K562 (cell line): ENCODE measurements around the gene COQ8B. TPM values are rescaled to one million over a fixed set of nuclear protein-coding genes. Genes with fewer than 3 reads are reported as not detected.
A peak's percentile ranks its signal among the peaks of the same experiment; 100 is the strongest.

ENCODE experiments used
- ATF7 ChIP-seq: fragments of 450-650 bp; IDR thresholded peaks from 2 replicates; pipeline ENCODE4 v1.7.1; 2014; ENCODE audit warnings: mild to moderate bottlenecking, moderate library complexity
- ETV6 ChIP-seq, 3 experiments: fragments of 150-350 bp in 1 of 3; sonication (generic) in 1 of 3; formaldehyde crosslinking in 1 of 3; IDR thresholded peaks; 2 replicates each; pipeline versions ENCODE4 v1.6.1 to v1.8.0; 2014 to 2022; ENCODE audit warnings: borderline replicate concordance in 2 of 3, low read depth in 2 of 3, antibody characterized with exemption in 1 of 3, low read length in 1 of 3, mild to moderate bottlenecking in 1 of 3, missing genetic modification reagents in 1 of 3
- GABPB1 ChIP-seq: sonication (generic); formaldehyde crosslinking; IDR thresholded peaks from 2 replicates; pipeline ENCODE4 v1.8.0; 2022; ENCODE audit warnings: mild to moderate bottlenecking, missing genetic modification reagents
- KAT2B ChIP-seq: IDR thresholded peaks from one replicate; pipeline ENCODE4 v1.6.1; 2012; ENCODE audit warnings: low read depth, mild to moderate bottlenecking, control low read depth, inconsistent platforms, low read length, moderate library complexity
- LARP7 ChIP-seq: fragments of 450-650 bp; IDR thresholded peaks from 2 replicates; pipeline ENCODE4 v1.6.1; 2016
- MAFF ChIP-seq: IDR thresholded peaks from 2 replicates; pipeline ENCODE4 v1.6.1; 2012; ENCODE audit warnings: low read length, improper control_type of control experiment
- MEF2A ChIP-seq: IDR thresholded peaks from 2 replicates; pipeline ENCODE4 v1.6.1; 2011; ENCODE audit warnings: low read depth, mild to moderate bottlenecking, low read length, moderate library complexity; ENCODE audit not compliant: control insufficient read depth
- MIER1 ChIP-seq: fragments of 450-650 bp; IDR thresholded peaks from 2 replicates; pipeline ENCODE4 v1.6.1; 2016; ENCODE audit warnings: antibody characterized with exemption, mild to moderate bottlenecking, low read depth
- MTF1 ChIP-seq: fragments of 250-450 bp; sonication (Bioruptor Pico); IDR thresholded peaks from 2 replicates; pipeline ENCODE4 v1.9.0; 2021; ENCODE audit warnings: moderate library complexity, mild to moderate bottlenecking, inconsistent platforms, borderline replicate concordance
- NFRKB ChIP-seq: fragments of 450-650 bp; IDR thresholded peaks from 2 replicates; pipeline ENCODE4 v1.6.1; 2016; ENCODE audit warnings: low read depth
- NRF1 ChIP-seq, 2 experiments: fragments of 450-650 bp; IDR thresholded peaks in 1 of 2; conservative IDR thresholded peaks in 1 of 2; 2 replicates each; pipeline ENCODE4 v1.6.1; 2014; ENCODE audit warnings: mild to moderate bottlenecking in 2 of 2
- POLR2G ChIP-seq: fragments of 200-400 bp; formaldehyde crosslinking; IDR thresholded peaks from 2 replicates; pipeline ENCODE4 v1.6.1; 2017; ENCODE audit warnings: low read depth, mild to moderate bottlenecking, antibody characterized with exemption, low read length, moderate library complexity
- SIRT6 ChIP-seq: IDR thresholded peaks from one replicate; pipeline ENCODE4 v1.6.1; 2012; ENCODE audit warnings: low read depth, mild to moderate bottlenecking, control low read depth, inconsistent platforms, low read length, moderate library complexity
- SMAD3 ChIP-seq: fragments of 450-650 bp; formaldehyde crosslinking; conservative IDR thresholded peaks from 2 replicates; pipeline ENCODE4 v1.4.0; 2020; ENCODE audit warnings: mild to moderate bottlenecking
- SNRNP70 ChIP-seq: fragments of 200-400 bp; formaldehyde crosslinking; optimal IDR thresholded peaks from 2 replicates; pipeline ENCODE3; 2017; ENCODE audit warnings: low read depth, low read length
- SOX6 ChIP-seq: fragments of 450-650 bp; IDR thresholded peaks from 2 replicates; pipeline ENCODE4 v1.6.1; 2014; ENCODE audit warnings: mild to moderate bottlenecking
- SRSF7 ChIP-seq: fragments of 200-400 bp; formaldehyde crosslinking; optimal IDR thresholded peaks from 2 replicates; pipeline ENCODE3; 2017; ENCODE audit warnings: mild to moderate bottlenecking, low read depth, low read length
- TRIM28 ChIP-seq: fragments of 450-650 bp; IDR thresholded peaks from 2 replicates; pipeline ENCODE4 v1.6.1; 2017
- U2AF1 ChIP-seq: fragments of 200-400 bp; formaldehyde crosslinking; optimal IDR thresholded peaks from 2 replicates; pipeline ENCODE3; 2017; ENCODE audit warnings: mild to moderate bottlenecking, low read depth, low read length, moderate library complexity
- ZBED1 ChIP-seq: IDR thresholded peaks from 2 replicates; pipeline ENCODE4 v1.6.1; 2014
- ZFP30 ChIP-seq: fragments of 250-450 bp; sonication (Bioruptor Pico); IDR thresholded peaks from 2 replicates; pipeline ENCODE4 v1.8.0; 2022; ENCODE audit warnings: moderate library complexity, mild to moderate bottlenecking, inconsistent platforms, borderline replicate concordance
- ZKSCAN8 ChIP-seq: fragments of 200-800 bp; sonication (Bioruptor generic); IDR thresholded peaks from 2 replicates; pipeline ENCODE4 v1.6.1; 2016; ENCODE audit warnings: missing genetic modification characterization, missing compliant biosample characterization
- ZNF174 ChIP-seq: fragments of 250-450 bp; sonication (Bioruptor Pico); IDR thresholded peaks from 2 replicates; pipeline ENCODE4 v1.4.0; 2020; ENCODE audit warnings: mild to moderate bottlenecking
- ZNF282 ChIP-seq: sonication (generic); formaldehyde crosslinking; IDR thresholded peaks from 2 replicates; pipeline ENCODE4 v1.8.1; 2023; ENCODE audit warnings: missing genetic modification reagents
- ZNF324 ChIP-seq: fragments of 250-450 bp; sonication (Bioruptor Pico); IDR thresholded peaks from 2 replicates; pipeline ENCODE4 v1.4.0; 2020; ENCODE audit warnings: mild to moderate bottlenecking
- ZZZ3 ChIP-seq: fragments of 450-650 bp; IDR thresholded peaks from 2 replicates; pipeline ENCODE4 v1.6.1; 2016; ENCODE audit warnings: antibody characterized with exemption, mild to moderate bottlenecking, moderate library complexity
- polyA plus RNA-seq, 8 experiments: library from polyadenylated mRNA; depleted of rRNA in 4 of 8; stranded (reverse) in 5 of 8; unstranded in 3 of 8; fragments of >200 nt; fragmentation: Nextera tagmentation in 2 of 8; fragmentation: Illumina TruSeq in 1 of 8; extraction: Ambion mirVana in 2 of 8; extraction: Trizol in 1 of 8; gene quantifications; 2 replicates each; pipeline versions ENCODE4 v1.2.1 to v1.2.3, GENCODE V29; 2011 to 2014; ENCODE audit warnings: inconsistent platforms in 1 of 8, missing spikeins in 1 of 8
- total RNA-seq, 7 experiments: library from RNA; depleted of rRNA in 6 of 7; stranded (reverse); fragments of >200 nt in 6 of 7; fragmentation: Illumina TruSeq in 2 of 7; extraction: Trizol in 2 of 7; gene quantifications; 2 replicates each; pipeline versions ENCODE4 v1.2.1 to v1.2.3, GENCODE V29; 2011 to 2021; ENCODE audit warnings: low replicate concordance in 1 of 7
- TF ChIP-seq, protein P1 (sequence below): fragments of 250-450 bp; sonication (Bioruptor Pico); IDR thresholded peaks from 2 replicates; pipeline ENCODE4 v1.4.0; 2020; ENCODE audit warnings: mild to moderate bottlenecking, moderate library complexity
- TF ChIP-seq, protein P2 (sequence below), 2 experiments: fragments of 450-650 bp; conservative IDR thresholded peaks; 2 replicates each; pipeline ENCODE4 v1.6.1; 2017; ENCODE audit warnings: mild to moderate bottlenecking in 2 of 2, moderate library complexity in 2 of 2
- TF ChIP-seq, protein P3 (sequence below): fragments of 250-450 bp; sonication (Bioruptor Pico); IDR thresholded peaks from 2 replicates; pipeline ENCODE4 v1.6.1; 2021; ENCODE audit warnings: mild to moderate bottlenecking

The COQ8B gene
- total and polyA plus RNA-seq, 9 of the 15 experiments (the other 6 are each of a cell fraction or from before 2014, with no cell fraction given), result 0.41 to 32.3 (median 12.9) TPM

DNA sequence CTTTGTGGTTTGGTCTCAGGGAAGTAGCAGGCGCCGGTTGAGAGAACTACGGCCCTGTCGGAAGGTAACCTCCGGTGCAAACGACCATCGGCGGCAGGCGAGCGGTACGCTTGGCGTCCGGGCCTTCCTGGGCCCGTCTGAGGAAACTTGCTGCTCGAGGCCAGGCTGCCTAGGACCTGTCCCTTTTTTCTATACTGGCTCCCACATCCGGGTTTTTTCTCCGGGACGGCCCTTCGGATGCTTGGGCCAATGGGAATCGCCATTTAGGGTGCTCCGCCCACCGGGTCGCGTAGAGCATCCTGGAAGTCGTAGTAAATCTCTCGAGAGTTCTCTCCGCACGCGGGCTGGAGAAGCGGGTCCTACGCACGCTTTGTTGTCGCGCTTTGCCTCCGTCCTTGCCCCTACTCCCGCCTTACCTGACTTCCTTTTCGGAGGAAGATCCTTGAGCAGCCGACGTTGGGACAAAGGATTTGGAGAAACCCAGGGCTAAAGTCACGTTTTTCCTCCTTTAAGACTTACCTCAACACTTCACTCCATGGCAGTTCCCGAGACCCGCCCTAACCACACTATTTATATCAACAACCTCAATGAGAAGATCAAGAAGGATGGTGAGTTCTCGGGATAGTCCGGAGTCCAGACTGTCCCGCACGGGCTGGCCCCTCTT is 34.3 kb upstream of the COQ8B start, which contains the start of gene SNRPA (continued):
- TF ChIP-seq ETV6 (IDR thresholded peaks at IDR 0.05; ENCODE audit: borderline replicate concordance in 1 of 2, low read depth in 2 of 2, low read length in 1 of 2), result no peak
- no peak for TF ChIP-seq ETV6 (CRISPR knock-in tag; IDR thresholded peaks at IDR 0.05; ENCODE audit: borderline replicate concordance)
- TF ChIP-seq KAT2B, result no peak
- no peak; the same call in 1 of the 2 replicates for TF ChIP-seq ATF7
- TF ChIP-seq MTF1 (CRISPR knock-in tag), result no peak
- TF ChIP-seq ZBED1, result no peak; the same call in 1 of the 2 replicates
- TF ChIP-seq, protein P1, sequence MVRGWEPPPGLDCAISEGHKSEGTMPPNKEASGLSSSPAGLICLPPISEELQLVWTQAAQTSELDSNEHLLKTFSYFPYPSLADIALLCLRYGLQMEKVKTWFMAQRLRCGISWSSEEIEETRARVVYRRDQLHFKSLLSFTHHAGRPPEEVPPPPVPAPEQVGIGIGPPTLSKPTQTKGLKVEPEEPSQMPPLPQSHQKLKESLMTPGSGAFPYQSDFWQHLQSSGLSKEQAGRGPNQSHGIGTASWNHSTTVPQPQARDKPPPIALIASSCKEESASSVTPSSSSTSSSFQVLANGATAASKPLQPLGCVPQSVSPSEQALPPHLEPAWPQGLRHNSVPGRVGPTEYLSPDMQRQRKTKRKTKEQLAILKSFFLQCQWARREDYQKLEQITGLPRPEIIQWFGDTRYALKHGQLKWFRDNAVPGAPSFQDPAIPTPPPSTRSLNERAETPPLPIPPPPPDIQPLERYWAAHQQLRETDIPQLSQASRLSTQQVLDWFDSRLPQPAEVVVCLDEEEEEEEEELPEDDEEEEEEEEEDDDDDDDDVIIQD (CRISPR knock-in tag), result no peak
- TF ChIP-seq SRSF7, result no peak
- no peak for TF ChIP-seq TRIM28
- TF ChIP-seq SNRNP70, result no peak
- TF ChIP-seq SIRT6, result no peak
- no peak for TF ChIP-seq GABPB1 (CRISPR knock-in tag)
- TF ChIP-seq ZNF174 (CRISPR knock-in tag), result no peak
- no peak for TF ChIP-seq MAFF
- TF ChIP-seq, protein P2, sequence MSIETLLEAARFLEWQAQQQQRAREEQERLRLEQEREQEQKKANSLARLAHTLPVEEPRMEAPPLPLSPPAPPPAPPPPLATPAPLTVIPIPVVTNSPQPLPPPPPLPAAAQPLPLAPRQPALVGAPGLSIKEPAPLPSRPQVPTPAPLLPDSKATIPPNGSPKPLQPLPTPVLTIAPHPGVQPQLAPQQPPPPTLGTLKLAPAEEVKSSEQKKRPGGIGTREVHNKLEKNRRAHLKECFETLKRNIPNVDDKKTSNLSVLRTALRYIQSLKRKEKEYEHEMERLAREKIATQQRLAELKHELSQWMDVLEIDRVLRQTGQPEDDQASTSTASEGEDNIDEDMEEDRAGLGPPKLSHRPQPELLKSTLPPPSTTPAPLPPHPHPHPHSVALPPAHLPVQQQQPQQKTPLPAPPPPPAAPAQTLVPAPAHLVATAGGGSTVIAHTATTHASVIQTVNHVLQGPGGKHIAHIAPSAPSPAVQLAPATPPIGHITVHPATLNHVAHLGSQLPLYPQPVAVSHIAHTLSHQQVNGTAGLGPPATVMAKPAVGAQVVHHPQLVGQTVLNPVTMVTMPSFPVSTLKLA (conservative IDR thresholded peaks at IDR 0.05), result peak; percentile 72 to 90; a peak in 3 of 4 replicates
- no peak for TF ChIP-seq SOX6
- no peak for TF ChIP-seq MEF2A
- TF ChIP-seq POLR2G, result peak; percentile 89
- TF ChIP-seq, protein P3, sequence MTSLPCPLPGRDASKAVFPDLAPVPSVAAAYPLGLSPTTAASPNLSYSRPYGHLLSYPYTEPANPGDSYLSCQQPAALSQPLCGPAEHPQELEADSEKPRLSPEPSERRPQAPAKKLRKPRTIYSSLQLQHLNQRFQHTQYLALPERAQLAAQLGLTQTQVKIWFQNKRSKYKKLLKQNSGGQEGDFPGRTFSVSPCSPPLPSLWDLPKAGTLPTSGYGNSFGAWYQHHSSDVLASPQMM (CRISPR knock-in tag), result no peak
- TF ChIP-seq NFRKB, result peak; percentile 63; the same call in 1 of the 2 replicates
- TF ChIP-seq ZFP30, result no peak
- no peak for TF ChIP-seq MIER1
- peak; percentile 50 to 58; a peak in 3 of 4 replicates for TF ChIP-seq NRF1 (conservative IDR thresholded peaks at IDR 0.05 in 1 of 2, IDR thresholded peaks at IDR 0.05 in 1 of 2)
- TF ChIP-seq SMAD3 (CRISPR knock-in tag), result no peak
- TF ChIP-seq U2AF1, result no peak
- no peak for TF ChIP-seq ZNF282
- TF ChIP-seq LARP7, result no peak
- TF ChIP-seq ZZZ3, result peak; percentile 78; the same call in 1 of the 2 replicates
- TF ChIP-seq ZNF324 (CRISPR knock-in tag), result no peak
- no peak for TF ChIP-seq ZKSCAN8 (CRISPR knock-in tag)
